ENCODE results near the gene TCF23.

DNA sequence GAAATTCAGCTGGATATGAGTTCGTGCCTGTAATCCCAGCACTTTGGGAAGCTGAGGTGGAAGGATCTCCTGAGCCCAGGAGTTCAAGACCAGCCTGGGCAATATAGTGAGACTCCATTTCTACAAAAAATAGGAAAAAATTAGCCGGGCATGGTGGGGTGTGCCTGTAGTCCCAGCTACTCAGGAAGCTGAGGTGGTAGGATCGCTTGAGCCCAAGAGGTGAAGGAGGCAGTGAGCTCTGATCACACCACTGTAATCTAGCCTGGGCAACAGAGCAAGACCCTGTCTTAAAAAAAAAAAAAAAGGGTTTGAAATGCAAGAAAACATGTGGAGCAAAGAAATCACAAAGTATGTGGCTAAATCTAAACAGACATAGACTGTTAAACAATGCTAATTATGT is 39.7 kb upstream of the TCF23 start:
- TF ChIP-seq, protein P1, sequence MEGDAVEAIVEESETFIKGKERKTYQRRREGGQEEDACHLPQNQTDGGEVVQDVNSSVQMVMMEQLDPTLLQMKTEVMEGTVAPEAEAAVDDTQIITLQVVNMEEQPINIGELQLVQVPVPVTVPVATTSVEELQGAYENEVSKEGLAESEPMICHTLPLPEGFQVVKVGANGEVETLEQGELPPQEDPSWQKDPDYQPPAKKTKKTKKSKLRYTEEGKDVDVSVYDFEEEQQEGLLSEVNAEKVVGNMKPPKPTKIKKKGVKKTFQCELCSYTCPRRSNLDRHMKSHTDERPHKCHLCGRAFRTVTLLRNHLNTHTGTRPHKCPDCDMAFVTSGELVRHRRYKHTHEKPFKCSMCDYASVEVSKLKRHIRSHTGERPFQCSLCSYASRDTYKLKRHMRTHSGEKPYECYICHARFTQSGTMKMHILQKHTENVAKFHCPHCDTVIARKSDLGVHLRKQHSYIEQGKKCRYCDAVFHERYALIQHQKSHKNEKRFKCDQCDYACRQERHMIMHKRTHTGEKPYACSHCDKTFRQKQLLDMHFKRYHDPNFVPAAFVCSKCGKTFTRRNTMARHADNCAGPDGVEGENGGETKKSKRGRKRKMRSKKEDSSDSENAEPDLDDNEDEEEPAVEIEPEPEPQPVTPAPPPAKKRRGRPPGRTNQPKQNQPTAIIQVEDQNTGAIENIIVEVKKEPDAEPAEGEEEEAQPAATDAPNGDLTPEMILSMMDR (IDR thresholded peaks at IDR 0.05), result no peak
- TF ChIP-seq SP1 (CRISPR knock-in tag; conservative IDR thresholded peaks at IDR 0.05) (no peak), ZNF219 (CRISPR knock-in tag; IDR thresholded peaks at IDR 0.05; ENCODE audit: borderline replicate concordance) (no peak), NR3C1 (CRISPR knock-in tag; conservative IDR thresholded peaks at IDR 0.05; ENCODE audit: low read depth) (no peak), ZNF263 (CRISPR knock-in tag; IDR thresholded peaks at IDR 0.05; ENCODE audit: low read depth) (no peak), SMAD4 (CRISPR knock-in tag; IDR thresholded peaks at IDR 0.05) (no peak), ZNF121 (CRISPR knock-in tag; IDR thresholded peaks at IDR 0.05) (no peak)
- TF ChIP-seq, protein P2, sequence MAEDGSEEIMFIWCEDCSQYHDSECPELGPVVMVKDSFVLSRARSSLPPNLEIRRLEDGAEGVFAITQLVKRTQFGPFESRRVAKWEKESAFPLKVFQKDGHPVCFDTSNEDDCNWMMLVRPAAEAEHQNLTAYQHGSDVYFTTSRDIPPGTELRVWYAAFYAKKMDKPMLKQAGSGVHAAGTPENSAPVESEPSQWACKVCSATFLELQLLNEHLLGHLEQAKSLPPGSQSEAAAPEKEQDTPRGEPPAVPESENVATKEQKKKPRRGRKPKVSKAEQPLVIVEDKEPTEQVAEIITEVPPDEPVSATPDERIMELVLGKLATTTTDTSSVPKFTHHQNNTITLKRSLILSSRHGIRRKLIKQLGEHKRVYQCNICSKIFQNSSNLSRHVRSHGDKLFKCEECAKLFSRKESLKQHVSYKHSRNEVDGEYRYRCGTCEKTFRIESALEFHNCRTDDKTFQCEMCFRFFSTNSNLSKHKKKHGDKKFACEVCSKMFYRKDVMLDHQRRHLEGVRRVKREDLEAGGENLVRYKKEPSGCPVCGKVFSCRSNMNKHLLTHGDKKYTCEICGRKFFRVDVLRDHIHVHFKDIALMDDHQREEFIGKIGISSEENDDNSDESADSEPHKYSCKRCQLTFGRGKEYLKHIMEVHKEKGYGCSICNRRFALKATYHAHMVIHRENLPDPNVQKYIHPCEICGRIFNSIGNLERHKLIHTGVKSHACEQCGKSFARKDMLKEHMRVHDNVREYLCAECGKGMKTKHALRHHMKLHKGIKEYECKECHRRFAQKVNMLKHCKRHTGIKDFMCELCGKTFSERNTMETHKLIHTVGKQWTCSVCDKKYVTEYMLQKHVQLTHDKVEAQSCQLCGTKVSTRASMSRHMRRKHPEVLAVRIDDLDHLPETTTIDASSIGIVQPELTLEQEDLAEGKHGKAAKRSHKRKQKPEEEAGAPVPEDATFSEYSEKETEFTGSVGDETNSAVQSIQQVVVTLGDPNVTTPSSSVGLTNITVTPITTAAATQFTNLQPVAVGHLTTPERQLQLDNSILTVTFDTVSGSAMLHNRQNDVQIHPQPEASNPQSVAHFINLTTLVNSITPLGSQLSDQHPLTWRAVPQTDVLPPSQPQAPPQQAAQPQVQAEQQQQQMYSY (CRISPR knock-in tag; IDR thresholded peaks at IDR 0.05), result no peak
- TF ChIP-seq, protein P3, sequence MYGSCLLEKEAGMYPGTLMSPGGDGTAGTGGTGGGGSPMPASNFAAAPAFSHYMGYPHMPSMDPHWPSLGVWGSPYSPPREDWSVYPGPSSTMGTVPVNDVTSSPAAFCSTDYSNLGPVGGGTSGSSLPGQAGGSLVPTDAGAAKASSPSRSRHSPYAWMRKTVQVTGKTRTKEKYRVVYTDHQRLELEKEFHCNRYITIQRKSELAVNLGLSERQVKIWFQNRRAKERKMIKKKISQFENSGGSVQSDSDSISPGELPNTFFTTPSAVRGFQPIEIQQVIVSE (CRISPR knock-in tag; IDR thresholded peaks at IDR 0.05; ENCODE audit: borderline replicate concordance), result no peak
- TF ChIP-seq, protein P4, sequence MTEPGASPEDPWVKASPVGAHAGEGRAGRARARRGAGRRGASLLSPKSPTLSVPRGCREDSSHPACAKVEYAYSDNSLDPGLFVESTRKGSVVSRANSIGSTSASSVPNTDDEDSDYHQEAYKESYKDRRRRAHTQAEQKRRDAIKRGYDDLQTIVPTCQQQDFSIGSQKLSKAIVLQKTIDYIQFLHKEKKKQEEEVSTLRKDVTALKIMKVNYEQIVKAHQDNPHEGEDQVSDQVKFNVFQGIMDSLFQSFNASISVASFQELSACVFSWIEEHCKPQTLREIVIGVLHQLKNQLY (CRISPR knock-in tag; IDR thresholded peaks at IDR 0.05), result no peak
- TF ChIP-seq, protein P5, sequence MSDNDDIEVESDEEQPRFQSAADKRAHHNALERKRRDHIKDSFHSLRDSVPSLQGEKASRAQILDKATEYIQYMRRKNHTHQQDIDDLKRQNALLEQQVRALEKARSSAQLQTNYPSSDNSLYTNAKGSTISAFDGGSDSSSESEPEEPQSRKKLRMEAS (CRISPR knock-in tag; IDR thresholded peaks at IDR 0.05), result no peak
